Left lung (tissue), 10 donors: Measurements from ENCODE around the gene NNAT. TPM values are rescaled to one million over a fixed set of nuclear protein-coding genes. Genes with fewer than 3 reads are reported as not detected.

ENCODE experiments used
- ATAC-seq: fragments of 200-7000 bp; cut with Tn5 transposase; one replicate; pipeline ENCODE4 v1.9.1; 2020; ENCODE audit warnings: moderate library complexity
- DNase-seq, 4 donors: peaks; one replicate each; pipeline ENCODE4 v3.0.0-alpha.2; 2013 to 2020
- H3K27ac ChIP-seq, 2 donors: fragments of 200-600 bp; sonication (generic) in 1 of 2; one replicate each; pipeline versions ENCODE4 v1.5.0 to v1.8.0; 2020 to 2021
- H3K27me3 ChIP-seq, 2 donors: fragments of 200-600 bp; sonication (generic) in 1 of 2; one replicate each; pipeline versions ENCODE4 v1.5.0 to v1.8.0; 2020 to 2021
- H3K36me3 ChIP-seq, 2 donors: fragments of 200-600 bp; sonication (generic) in 1 of 2; one replicate each; pipeline versions ENCODE4 v1.5.0 to v1.8.0; 2020 to 2021
- H3K4me1 ChIP-seq, 2 donors: fragments of 200-600 bp; one replicate each; pipeline ENCODE4 v1.8.0; 2021
- H3K4me3 ChIP-seq, 2 donors: fragments of 200-600 bp; sonication (generic) in 1 of 2; one replicate each; pipeline versions ENCODE4 v1.5.0 to v1.8.0; 2020 to 2021; ENCODE audit warnings: mild to moderate bottlenecking in 1 of 2
- H3K9me3 ChIP-seq, 2 donors: fragments of 200-600 bp; sonication (generic) in 1 of 2; one replicate each; pipeline versions ENCODE4 v1.5.0 to v1.8.0; 2020 to 2021
- CTCF ChIP-seq, 2 donors: fragments of 200-600 bp; sonication (generic) in 1 of 2; IDR thresholded peaks; one replicate each; pipeline versions ENCODE4 v1.5.0 to v1.8.0; 2021; ENCODE audit warnings: antibody characterized with exemption in 2 of 2
- intact Hi-C, 2 donors: fragments of 100-400 bp; cut with DNase I; formaldehyde crosslinking; loops; one replicate each; pipeline versions ENCODE4 v1.11.2 to v1.14.2; 2022
- polyA plus RNA-seq, 6 donors: library from polyadenylated mRNA; unstranded; fragments of 120-200 nt; gene quantifications; one replicate each; pipeline ENCODE4 v1.2.1, GENCODE V29; 2013; ENCODE audit not compliant: insufficient read length in 6 of 6
- total RNA-seq, 2 donors: library from RNA; stranded (reverse); fragmentation: NEBNext Ultra II Directional; extraction: Animal tissue kit (Norgen Biotek cat#: 25700); gene quantifications; one replicate each; pipeline ENCODE4 v1.2.1, GENCODE V29; 2021
- donor health status: DM: no; HTN: yes; CAD: no.
- donor health status: DM: no; HTN: no; CAD: no.

The NNAT gene
- total and polyA plus RNA-seq, 8 donors, result 0.45 to 65.0 (median 47.1) TPM

DNA sequence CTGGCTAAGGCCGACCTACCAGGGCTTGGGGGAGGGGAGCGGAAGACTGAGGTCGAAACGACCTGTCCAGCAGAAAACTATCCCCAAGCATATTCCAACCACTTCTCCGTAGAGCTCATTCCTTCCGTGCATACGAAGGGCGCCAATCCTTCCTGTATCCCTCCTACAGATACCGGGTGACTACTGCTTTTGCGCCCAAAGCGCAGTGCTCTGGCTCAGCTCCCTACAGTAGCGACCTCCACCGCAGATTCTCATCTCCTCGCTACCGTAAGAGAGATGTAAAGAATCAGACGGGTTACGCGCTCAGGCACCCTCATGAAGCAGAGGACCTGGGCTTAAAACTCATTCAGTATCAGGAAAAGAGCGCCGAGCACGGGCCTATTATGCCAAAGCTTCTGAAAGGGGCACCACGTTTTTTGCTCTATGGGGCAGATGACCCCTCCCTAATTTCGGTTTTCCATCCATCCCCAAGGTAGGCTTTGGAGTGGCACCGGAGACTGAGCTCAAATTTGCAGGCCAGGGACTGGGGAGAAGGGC, 563 bp upstream of the NNAT start:
- H3K27ac ChIP-seq, result no peak overlapping the region
- DNase-seq (no peak), ATAC-seq (no peak)
- H3K4me1 ChIP-seq, result peaks cover 24 to 81% of the 10 kb centered on the region in 2 donors
- peaks cover 0 to 22% of the 10 kb centered on the region in 2 donors for H3K36me3 ChIP-seq
- peaks cover 0 to 11% of the 10 kb centered on the region in 2 donors for H3K27me3 ChIP-seq
- H3K4me3 ChIP-seq, result no peak overlapping the region
- H3K9me3 ChIP-seq, result no peaks in the 10 kb centered on the region
- intact Hi-C loops, result loop anchor here in 1 of 2 donors (10.0 kb wide), 1 partner anchor 136 kb away; no protein-coding TSS in a partner anchor
- no peak for TF ChIP-seq CTCF (IDR thresholded peaks at IDR 0.05)

DNA sequence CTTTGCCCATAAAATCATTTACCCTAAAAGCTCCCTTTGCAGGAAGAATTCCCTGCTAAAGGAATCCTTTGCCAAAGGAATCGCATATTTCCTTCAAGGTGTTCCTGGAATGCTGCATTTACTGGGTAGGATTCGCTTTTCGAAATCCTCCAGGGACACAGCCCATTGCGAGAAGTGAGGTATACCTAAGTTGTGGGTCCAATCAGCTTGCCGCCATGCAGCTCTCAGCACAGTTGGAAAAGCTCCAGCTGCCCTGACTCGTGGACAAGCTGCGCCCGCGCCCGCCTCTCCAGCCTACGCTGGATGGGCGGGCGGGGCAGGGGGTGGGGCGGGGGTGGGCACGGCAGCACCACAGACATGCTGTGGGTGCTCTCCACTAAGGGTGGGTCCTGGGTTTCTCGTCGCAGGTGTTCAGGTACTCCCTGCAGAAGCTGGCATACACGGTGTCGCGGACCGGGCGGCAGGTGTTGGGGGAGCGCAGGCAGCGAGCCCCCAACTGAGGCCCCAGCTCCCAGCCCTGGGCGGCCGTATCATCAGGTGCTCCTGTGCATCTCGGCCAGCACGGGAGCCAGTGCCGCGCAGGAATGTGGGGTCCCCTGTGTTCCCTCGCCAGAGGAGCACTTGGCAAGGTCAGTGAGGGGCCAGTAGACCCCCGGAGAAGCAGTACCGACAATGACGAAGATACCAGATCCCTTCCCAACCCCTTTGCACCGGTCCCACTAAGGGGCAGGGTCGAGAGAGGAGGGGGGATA, 1.4 kb downstream of the NNAT start:
- Histone ChIP-seq H3K9me3 (no peaks in the 10 kb centered on the region), H3K27ac (no peak overlapping the region), H3K4me1 (peaks cover 31 to 91% of the 10 kb centered on the region in 2 donors), H3K36me3 (peaks cover 0 to 19% of the 10 kb centered on the region in 2 donors), H3K4me3 (no peak overlapping the region), H3K27me3 (peaks cover 0 to 11% of the 10 kb centered on the region in 2 donors)
- intact Hi-C loops, result loop anchor here in 1 of 2 donors (10.0 kb wide), 1 partner anchor 138 kb away; no protein-coding TSS in a partner anchor
- no peak for TF ChIP-seq CTCF (IDR thresholded peaks at IDR 0.05)
- peak; percentile 63 for ATAC-seq
- peak in 3 of 4 donors; percentile 74 to 82 (median 78) for DNase-seq

DNA sequence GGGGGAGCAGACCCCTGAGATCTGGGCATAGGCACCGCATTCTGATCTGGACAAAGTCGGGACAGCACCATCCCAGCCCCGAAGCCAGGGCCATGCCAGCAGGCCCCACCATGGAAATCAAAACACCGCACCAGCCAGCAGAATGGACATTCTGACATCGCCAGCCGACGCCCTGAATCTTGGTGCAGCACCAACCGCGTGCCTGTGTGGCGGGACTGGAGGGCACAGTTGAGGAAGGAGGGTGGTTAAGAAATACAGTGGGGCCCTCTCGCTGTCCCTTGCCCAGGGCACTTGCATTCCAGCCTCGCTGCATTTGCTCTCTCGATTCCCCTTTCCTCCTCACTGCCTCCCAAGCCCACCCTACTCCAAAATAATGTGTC, 2.0 kb downstream of the NNAT start:
- intact Hi-C loops, result loop anchor here in 1 of 2 donors (10.0 kb wide), 1 partner anchor 138 kb away; no protein-coding TSS in a partner anchor
- Histone ChIP-seq H3K9me3 (no peaks in the 10 kb centered on the region), H3K27me3 (peaks cover 0 to 11% of the 10 kb centered on the region in 2 donors), H3K4me3 (no peak overlapping the region), H3K4me1 (peaks cover 28 to 85% of the 10 kb centered on the region in 2 donors), H3K36me3 (peaks cover 0 to 16% of the 10 kb centered on the region in 2 donors), H3K27ac (no peak overlapping the region)
- ATAC-seq (no peak), DNase-seq (no peak)
- no peak for TF ChIP-seq CTCF (IDR thresholded peaks at IDR 0.05)

GRCh38 chr20:37523911-37524700, 3.1 kb downstream of the NNAT start:
- intact Hi-C loops, result loop anchor here in 1 of 2 donors (10.0 kb wide), 1 partner anchor 139 kb away; no protein-coding TSS in a partner anchor
- H3K9me3 ChIP-seq, result no peaks in the 10 kb centered on the region
- ATAC-seq (no peak), DNase-seq (no peak)
- H3K27ac ChIP-seq, result no peak overlapping the region
- H3K4me1 ChIP-seq, result peaks cover 32 to 83% of the 10 kb centered on the region in 2 donors
- no peak overlapping the region for H3K4me3 ChIP-seq
- H3K36me3 ChIP-seq, result peaks cover 0 to 5% of the 10 kb centered on the region in 2 donors
- H3K27me3 ChIP-seq, result peaks cover 0 to 11% of the 10 kb centered on the region in 2 donors
- no peak for TF ChIP-seq CTCF (IDR thresholded peaks at IDR 0.05)
